Cortex of kidney (tissue), 1 donor: Measurements from ENCODE around the gene FBXL15.

Experiments used
- DNase-seq: peaks from one replicate; lab custom pipeline; 2025; lab: John Stamatoyannopoulos, UW

FBXL15 gene, protein sequence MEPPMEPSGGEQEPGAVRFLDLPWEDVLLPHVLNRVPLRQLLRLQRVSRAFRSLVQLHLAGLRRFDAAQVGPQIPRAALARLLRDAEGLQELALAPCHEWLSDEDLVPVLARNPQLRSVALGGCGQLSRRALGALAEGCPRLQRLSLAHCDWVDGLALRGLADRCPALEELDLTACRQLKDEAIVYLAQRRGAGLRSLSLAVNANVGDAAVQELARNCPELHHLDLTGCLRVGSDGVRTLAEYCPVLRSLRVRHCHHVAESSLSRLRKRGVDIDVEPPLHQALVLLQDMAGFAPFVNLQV

DNA sequence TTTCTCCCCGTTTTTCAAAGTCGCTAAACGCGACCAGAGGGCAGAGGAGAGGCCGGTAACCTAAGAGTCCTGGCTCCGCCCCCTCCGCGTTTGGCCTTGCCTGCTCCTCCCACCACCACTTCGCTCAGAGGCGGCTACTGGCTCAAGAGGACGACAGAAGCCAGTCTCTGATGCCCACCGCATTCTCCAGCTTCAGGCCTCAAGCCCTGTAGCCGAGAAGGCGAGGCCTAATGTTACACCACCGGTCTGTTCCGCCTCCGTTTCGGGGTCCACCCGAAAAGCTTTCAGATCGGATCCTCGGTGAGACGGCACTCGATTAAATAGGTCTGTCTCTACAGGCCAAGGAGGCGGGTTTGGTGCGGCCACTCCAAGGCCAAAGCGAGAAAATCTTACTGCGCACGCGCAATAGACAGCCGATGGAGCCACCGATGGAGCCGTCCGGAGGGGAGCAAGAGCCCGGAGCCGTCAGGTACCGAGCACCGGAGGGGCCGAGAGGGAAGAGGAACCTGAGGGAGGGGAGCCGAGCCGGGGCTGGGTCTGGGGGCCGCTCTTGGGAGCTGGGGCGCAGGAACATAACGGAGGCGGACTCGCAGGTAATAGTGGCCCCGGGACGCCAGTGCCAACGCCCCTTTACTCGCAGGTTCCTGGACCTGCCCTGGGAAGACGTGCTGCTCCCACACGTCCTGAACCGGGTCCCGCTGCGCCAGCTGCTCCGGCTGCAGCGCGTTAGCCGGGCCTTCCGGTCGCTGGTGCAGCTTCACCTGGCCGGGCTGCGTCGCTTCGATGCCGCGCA is at the start of gene FBXL15:
TSS of gene FBXL15 (plus strand) at position 123 of the 793 bp plus-strand sequence. CDS start at position 417, 294 bp downstream.
- peak; percentile 39 for DNase-seq

DNA sequence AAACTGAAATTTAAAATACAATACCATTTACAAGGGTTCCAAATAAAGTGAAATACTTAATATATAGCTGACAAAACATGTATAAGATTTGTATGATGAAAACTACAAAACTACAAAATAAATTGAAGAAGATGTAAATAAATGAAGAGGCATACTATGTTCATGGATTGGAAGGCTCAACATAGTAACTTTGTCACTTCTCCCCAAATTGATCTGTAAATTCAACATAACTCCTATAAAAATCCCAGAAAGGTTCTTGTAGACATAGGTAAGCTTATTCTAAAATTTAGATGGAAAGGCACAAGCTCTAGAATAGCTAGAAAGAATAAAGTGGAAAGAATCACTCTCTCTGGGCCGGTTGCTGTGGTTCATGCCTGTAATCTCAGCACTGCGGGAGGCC is 49.3 kb upstream of the FBXL15 start:
- DNase-seq, result no peak

DNA sequence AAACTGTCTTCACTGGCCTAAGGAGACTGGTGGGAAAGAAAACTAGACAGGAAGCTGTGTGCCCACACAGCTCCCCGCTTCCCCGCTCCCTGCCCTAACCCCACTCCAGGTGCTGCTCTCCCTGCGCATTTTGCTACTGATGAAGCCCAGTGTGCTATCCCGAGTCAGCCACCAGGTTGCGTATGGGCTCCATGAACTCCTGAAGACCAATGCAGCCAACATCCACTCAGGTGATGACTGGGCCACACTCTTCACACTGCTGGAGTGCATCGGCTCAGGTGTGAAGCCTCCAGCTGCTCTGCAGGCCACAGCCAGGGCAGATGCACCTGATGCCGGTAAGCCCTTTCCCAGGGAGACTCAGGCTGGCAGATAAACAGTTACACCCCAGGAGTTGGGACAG is 45.4 kb upstream of the FBXL15 start:
- DNase-seq, result no peak

DNA sequence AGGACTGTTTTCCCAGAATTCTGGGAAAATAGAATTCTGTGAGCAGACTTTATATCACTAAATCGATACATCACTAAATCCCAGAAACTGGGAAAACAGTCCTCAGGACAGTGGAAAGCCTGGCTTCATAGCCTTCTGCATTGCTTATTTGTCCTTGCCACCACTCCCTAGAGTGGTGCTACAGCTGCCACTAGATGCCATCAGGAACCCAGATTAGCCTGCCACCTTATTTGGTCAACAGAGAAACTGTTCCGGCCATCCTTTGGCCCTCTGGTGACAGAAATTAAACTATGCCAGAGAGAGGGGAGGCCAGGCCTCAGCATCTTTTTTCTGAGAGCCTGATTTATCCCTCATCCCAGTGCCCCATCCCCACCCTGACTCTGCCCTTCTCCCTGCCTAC is 44.8 kb upstream of the FBXL15 start:
- DNase-seq, result no peak

DNA sequence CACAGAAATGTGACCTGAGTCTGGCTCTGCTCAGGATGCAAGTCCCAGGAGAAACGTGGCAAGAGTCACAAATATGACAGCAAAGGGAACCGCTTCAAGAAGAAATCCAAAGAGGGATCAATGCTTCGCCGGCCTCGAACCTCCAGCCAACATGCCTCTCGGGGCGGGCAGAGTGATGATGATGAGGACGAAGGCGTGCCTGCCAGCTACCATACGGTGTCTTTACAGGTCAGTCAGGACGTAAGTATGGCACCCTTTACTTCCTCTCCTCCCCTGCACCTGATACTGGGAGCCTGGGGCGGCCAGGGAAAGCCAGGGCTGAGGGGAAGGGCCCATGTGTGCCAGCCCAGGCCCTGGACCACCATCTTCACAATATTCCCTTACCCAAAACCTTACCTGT is 43.7 kb upstream of the FBXL15 start:
- DNase-seq, result no peak

DNA sequence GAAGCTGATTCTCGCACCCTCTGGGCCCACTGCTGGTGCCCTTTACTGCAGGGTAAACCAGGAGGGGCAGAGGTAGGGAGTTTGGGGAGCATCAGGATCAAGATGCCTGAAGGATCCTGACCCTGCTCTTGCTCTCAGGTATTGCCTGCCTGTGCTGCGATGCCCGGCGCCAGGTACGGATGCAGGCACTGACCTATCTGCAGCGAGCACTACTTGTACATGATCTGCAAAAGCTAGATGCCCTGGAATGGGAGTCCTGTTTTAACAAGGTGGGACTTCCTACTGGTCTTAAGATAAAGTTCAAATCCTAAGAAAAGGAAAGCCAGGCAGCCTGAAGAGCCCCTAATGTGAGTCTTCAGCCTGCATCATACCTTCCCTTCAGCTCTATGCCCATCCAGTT is 41.3 kb upstream of the FBXL15 start:
- DNase-seq, result no peak

DNA sequence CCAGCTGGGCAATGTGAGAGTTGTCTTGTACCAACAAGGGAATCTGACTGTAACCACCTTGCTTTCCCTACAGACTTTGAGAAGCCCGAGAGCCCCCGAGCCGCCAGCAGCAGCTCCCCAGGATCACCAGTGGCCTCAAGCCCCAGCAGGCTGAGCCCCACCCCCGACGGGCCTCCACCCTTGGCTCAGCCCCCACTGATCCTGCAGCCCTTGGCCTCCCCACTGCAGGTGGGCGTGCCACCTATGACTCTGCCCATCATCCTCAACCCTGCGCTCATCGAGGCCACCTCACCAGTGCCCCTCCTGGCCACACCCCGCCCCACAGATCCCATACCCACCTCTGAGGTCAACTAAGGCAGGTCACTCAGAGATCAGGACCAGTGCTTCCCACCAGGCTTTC is 38.7 kb upstream of the FBXL15 start:
- no peak for DNase-seq

DNA sequence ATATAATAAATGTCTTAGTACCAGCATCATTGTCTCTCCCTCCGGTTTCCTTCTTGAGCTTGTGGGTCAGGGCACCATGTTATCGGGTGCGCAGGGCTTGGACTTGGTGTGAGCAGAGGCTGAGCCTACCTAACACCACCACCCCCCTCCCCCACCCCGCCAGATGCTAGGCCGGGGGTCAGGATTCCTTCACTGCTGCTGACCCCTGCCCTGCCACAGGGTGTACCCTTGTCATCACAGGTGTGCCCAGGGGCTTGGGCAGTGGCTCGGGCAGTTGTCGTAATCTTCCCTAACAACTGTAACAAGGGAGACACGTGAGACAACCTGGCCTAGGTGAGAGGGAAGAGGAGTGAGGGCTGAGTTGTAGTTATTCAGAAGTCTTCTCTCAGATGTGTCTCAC is 37.8 kb upstream of the FBXL15 start:
- no peak for DNase-seq

DNA sequence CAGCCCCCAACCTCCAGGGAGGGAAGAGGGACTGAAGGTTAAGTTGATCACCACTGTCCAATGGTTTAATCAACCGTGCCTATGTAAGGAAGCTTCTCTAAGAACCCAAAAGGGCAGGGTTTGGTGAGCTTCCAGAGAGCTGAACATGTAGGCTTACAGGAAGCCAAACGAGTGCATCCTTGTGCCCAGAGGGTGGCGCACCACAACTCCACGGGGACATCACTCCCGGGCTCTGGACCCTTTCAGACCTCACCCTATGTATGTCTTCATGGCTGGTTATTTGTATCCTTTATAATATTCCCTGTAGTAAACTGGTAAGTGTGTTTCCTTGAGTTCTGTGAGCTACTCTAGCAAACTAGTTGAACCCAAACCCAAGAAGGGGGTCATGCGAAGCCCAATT is 36.6 kb upstream of the FBXL15 start:
- no peak for DNase-seq

DNA sequence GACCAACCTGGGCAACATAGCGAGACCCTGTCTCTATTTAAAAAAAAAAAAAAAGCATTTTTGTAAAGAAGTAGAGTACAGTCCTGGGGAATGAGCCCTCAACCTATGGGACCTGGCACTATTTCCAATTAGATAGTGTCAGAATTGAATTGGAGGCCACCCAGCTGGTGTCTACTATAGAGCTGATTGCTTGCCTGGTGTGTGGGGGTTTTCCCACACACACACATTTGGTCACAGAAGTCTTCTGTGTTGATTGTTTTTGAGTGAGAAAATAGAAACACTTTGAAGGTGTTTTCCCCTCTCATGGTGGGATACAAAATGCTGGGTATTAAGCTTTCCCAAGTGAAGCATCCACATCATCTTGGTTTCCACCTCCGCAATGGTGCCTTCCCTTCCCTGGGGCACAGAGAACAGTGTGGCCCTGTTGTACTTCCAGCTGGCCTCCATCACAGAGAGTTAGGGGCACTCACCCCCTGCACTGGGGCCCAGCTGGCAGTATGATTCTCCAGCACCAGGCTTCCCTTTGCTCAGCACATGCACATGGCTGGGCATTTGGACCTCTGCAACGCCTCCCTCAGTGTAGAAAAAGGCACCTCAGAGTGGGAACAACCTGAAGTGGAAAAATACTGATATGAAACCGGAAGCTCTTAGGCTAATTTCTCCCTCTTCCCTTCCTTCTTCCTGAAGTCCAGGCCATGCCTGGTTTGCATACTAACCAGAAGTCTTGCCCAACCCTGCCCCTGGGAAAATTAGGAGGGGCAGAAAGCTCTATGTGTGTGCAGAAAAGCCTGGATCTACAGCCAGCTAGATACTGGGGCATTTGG is 35.8 kb upstream of the FBXL15 start:
- DNase-seq, result no peak

DNA sequence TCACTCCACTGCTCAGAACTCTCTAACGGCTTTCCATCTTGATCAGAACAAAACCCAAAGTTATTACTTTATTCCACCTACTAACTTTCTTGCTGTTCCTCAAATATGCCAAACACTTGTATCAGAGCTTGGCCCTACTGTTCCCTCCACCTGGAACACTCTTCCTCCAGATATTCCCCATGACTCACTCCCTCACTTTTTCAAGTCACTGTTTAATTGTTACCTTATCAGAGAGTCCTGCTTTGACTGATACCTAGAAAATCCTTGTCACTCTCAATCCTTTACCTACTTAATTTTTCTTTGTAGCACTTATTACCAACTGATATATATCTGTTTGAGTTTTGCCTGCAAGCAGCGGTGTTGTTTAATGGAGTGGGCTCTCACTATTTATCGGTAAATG is 30.7 kb upstream of the FBXL15 start:
- DNase-seq, result no peak

DNA sequence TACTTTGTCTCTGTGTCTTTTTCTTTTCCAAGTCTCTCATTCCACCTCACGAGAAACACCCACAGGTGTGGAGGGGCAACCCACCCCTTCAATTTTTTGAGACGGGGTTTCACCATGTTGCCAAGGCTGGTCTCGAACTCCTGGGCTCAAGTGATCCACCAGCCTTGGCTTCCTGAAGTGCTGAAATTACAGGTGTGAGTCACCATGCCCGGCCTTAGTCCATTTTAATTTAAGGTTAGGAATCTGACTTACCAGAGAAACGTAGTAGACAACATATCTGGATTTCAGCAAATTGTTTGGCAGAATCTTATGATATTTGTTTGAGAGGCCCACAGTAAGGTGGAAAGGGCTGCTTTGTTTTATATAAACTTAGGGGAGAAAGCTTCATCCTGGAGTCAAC is 28.3 kb upstream of the FBXL15 start:
- no peak for DNase-seq

DNA sequence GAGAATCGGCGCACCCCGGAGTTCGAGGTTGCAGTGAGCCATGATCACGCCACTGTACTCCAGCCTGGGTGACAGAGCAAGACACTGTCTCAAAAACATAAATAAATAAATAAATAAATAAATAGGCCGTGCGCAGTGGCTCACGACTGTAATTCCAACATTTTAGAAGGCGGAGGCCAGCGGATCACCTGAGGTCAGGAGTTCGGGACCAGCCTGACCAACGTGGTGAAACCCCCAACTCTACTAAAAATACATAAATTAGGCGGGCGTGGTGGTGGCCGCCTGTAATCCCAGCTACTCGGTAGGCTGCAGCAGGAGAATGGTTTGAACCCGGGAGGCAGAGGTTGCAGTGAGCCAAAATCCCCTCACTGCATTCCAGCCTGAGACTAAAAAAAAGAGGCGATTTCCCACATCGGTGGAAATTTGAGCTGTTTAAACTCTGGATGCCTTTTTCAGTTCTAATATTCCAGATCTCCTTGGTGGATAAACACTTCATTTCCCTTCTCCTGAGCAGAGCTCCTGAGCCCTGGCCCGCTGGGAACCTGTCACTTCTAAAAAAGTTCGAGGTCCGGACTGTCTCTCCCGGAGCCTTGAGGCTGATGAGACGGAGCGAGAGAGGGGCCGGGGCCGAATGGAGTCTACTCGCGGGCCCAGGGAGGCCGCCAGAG is 27.1 kb upstream of the FBXL15 start:
- no peak for DNase-seq

DNA sequence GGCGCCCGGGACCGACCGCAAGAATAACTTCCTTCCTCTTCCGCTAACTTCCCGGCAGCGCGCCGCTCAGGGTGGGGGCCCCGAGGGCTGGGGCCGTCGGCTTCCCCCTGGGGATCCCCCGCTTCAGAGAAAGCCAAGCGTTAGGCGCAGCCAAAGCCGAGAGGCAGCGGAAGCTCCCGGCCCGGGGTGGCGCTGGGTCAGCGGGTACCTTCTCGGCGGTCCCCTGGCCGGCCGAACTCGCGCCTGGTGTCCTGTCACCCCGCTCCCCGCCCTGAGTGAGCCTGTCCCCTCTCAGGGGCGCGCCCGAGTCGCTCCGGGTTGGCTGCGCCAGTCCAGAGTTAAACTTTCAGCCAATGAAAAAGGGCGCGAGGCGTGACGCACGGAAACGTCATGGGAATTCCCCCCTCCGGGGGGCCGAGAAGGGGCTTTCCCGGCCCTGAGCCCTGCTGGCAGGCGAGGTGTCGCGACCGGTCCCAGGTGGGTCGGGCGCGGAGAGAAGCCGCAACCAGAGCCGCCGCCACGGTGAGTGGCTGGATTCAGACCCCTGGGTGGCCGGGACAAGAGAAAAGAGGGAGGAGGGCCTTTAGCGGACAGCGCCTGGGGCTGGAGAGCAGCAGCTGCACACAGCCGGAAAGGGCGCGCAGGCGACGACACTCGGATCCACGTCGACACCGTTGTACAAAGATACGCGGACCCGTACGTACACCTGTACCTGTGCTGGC is 26.4 kb upstream of the FBXL15 start:
- peak; percentile 94 for DNase-seq

DNA sequence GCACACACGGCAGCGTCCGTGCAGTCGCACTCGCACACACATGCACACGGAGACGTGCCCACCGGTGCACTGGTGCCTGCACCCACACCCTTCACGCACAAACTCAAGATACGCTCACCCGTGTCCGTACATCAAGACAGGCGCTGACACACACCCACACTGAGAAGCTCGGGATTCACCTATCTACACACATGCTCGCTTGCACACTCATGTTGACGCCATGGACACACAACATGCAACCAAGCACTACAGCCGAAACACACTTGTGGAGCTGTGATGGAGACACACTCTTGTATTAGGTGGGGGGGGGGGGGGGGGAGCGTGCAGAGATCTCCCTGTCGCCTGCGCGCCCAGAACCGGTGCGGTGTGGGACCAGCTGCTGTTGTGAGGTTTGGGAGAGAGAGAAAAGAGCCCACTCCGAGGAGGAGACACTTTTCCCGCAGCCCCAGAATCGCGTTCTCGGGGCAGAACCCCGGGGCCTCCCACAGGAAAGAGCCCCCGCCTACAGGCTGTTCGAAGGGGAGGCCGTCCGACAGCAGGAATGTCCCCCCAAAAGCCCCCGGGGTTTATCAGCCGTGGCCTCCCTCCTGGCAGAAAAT is 25.7 kb upstream of the FBXL15 start:
- no peak for DNase-seq

DNA sequence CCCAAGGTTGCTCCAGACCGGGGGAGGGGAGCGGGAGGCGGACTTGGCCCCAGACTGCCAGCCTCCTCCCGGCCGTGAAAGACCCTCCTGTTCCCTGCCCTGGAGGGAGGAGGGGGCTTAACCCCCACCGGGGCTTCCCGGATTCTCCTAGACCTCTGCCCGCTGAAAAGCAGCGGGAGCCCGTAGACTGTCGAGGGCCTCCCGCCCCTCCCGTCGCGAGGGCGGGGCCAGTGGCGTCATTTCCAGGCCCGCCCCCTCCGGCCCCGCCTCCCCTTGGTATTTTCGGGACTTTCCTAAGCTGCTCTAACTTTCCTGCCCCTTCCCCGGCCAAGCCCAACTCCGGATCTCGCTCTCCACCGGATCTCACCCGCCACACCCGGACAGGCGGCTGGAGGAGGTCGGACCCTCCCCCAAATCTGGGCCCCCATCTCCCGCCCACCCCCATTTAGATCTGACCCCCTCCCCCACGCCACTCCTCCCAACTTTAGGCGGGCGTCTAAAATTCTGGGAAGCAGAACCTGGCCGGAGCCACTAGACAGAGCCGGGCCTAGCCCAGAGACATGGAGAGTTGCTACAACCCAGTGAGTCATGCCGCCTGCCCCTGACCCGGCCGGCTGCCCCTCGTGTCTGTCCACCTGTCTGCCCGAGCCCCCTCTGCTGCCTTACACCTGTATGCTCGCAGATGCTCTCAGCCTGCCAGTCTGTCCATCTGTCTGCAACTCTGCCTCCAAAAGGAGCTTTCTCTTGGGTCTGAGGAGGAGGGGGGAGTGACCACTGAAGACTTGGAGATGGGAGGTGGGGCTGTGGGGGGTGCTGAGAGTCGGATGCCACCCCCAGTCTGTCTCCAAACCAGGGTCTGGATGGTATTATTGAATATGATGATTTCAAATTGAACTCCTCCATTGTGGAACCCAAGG is 25.0 kb upstream of the FBXL15 start, which contains the start of gene NFKB2:
TSS of gene NFKB2 (plus strand) at position 306 of the 917 bp plus-strand sequence. CDS start at position 561, 255 bp downstream.
- no peak for DNase-seq

DNA sequence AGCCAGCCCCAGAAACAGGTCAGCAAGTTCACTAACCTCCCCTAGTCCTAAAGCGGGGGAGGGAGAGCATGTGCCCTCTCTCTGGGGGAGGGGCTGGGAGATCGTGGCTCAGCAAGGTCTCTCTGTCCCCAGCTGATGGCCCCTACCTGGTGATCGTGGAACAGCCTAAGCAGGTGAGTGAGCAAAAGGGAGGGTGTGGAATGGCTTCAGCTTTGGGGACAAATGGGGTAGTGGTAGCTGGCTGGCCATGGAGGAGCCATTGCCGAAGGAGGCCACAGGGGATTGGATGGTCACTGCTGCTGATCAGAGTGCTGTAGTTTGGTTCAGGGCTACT is 24.4 kb upstream of the FBXL15 start:
- no peak for DNase-seq

DNA sequence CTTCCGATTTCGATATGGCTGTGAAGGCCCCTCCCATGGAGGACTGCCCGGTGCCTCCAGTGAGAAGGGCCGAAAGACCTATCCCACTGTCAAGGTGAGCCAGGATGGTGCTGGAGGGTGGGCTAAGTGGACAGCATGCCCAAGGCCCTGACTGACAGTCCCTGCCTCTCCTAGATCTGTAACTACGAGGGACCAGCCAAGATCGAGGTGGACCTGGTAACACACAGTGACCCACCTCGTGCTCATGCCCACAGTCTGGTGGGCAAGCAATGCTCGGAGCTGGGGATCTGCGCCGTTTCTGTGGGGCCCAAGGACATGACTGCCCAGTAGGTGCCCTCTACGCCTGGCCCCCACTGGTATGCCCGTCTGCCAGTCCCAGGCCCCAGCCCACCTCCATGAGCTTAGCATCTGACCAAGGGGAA is 23.9 kb upstream of the FBXL15 start:
- DNase-seq, result no peak

DNA sequence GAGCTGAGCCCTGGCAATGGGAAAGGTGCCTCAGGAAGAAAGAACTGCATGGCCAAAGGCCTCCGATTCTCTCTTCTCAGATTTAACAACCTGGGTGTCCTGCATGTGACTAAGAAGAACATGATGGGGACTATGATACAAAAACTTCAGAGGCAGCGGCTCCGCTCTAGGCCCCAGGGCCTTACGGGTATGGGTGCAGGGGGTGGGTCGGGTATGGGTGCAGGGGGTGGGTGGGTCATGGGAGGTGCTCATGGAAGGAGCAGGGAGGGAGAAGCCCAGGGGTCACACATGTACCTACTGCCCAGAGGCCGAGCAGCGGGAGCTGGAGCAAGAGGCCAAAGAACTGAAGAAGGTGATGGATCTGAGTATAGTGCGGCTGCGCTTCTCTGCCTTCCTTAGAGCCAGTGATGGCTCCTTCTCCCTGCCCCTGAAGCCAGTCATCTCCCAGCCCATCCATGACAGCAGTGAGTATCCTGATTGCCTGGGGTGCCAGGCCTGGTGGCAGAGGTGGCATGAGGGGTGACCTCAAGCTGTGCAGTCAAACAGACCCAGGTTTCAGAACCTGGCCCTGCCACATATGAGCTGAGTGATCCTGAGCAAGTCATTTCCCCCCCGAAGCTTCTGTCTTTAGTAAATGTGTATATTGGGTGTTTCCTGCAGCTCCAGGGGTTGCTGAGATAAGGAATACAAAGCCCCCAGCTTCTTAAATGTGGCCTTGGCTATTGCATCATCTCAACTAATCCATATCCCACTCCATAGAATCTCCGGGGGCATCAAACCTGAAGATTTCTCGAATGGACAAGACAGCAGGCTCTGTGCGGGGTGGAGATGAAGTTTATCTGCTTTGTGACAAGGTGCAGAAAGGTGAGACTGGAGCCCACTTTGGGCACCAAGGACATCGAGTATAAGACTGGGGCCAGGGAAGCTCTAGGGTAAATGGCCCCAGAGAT is 23.1 kb upstream of the FBXL15 start:
- no peak for DNase-seq
